IMR-90 (cell line): Measurements from ENCODE around the gene LCN12. TPM values are rescaled to one million over a fixed set of nuclear protein-coding genes. Genes with fewer than 3 reads are reported as not detected.

ENCODE experiments used
- ATAC-seq: fragments of 200-7000 bp; cut with Tn5 transposase; 2 replicates; pipeline ENCODE4 v1.9.1; 2020; ENCODE audit warnings: low read depth, mild to moderate bottlenecking, moderate library complexity
- BruUV-seq: library from RNA; stranded (reverse); fragments of 400-500 nt; replicated peaks from 2 replicates; lab custom pipeline; 2021; lab: Mats Ljungman, UMichigan
- CTCF ChIA-PET: fragments of 300-600 bp; formaldehyde crosslinking; extraction: SDS; loops from one replicate; lab custom pipeline; 2021; ENCODE audit warnings: antibody characterized with exemption; lab: Yijun Ruan, JAX
- POLR2A ChIA-PET: fragments of 300-600 bp; sonication (Branson Sonifier 250); formaldehyde crosslinking; loops from one replicate; lab custom pipeline; 2022; ENCODE audit warnings: antibody characterized with exemption; ENCODE audit not compliant: unreplicated experiment; lab: Charles Lee
- DNase-seq: peaks from one replicate; pipeline ENCODE4 v3.0.0; 2013
- H2AFZ ChIP-seq: replicated peaks from 2 replicates; pipeline ENCODE3; 2013; ENCODE audit warnings: low read length, mild to moderate bottlenecking; ENCODE audit not compliant: poor library complexity
- H2AK5ac ChIP-seq: 2 replicates; pipeline ENCODE4 v1.6.1; 2013; ENCODE audit warnings: low read depth, low read length, inconsistent platforms
- H2AK9ac ChIP-seq: replicated peaks from 2 replicates; pipeline ENCODE3; 2013; ENCODE audit warnings: mild to moderate bottlenecking, low read depth, low read length, moderate library complexity; ENCODE audit not compliant: poor library complexity
- H2BK120ac ChIP-seq: 2 replicates; pipeline ENCODE4 v1.6.1; 2013; ENCODE audit warnings: low read depth, low read length, inconsistent platforms
- H2BK15ac ChIP-seq: 3 replicates; pipeline ENCODE4 v1.6.1; 2013; ENCODE audit warnings: low read depth, low read length, inconsistent platforms
- H2BK20ac ChIP-seq: 2 replicates; pipeline ENCODE4 v1.6.1; 2013; ENCODE audit warnings: low read depth, mild to moderate bottlenecking, inconsistent platforms, low read length, moderate library complexity
- H2BK5ac ChIP-seq: 2 replicates; pipeline ENCODE4 v1.6.1; 2013; ENCODE audit warnings: mild to moderate bottlenecking, low read depth, low read length, inconsistent platforms; ENCODE audit not compliant: poor library complexity, severe bottlenecking
- H3K14ac ChIP-seq: replicated peaks from 2 replicates; pipeline ENCODE4 v1.6.1; 2013; ENCODE audit warnings: low read depth, low read length, inconsistent platforms
- H3K18ac ChIP-seq: 2 replicates; pipeline ENCODE4 v1.6.1; 2013; ENCODE audit warnings: low read depth, low read length, control low read depth
- H3K23ac ChIP-seq: 2 replicates; pipeline ENCODE4 v1.6.1; 2013; ENCODE audit warnings: low read depth, low read length, inconsistent platforms
- H3K27ac ChIP-seq: 2 replicates; pipeline ENCODE4 v1.5.1; 2013; ENCODE audit warnings: mild to moderate bottlenecking, control low read depth, low read length; ENCODE audit not compliant: insufficient read depth
- H3K27me3 ChIP-seq: 2 replicates; pipeline ENCODE4 v1.6.1; 2013; ENCODE audit warnings: low read length; ENCODE audit not compliant: control insufficient read depth, insufficient read depth
- H3K36me3 ChIP-seq: 2 replicates; pipeline ENCODE4 v1.6.1; 2013; ENCODE audit warnings: low read length, mixed read lengths; ENCODE audit not compliant: control insufficient read depth, insufficient read depth
- H3K4ac ChIP-seq: 2 replicates; pipeline ENCODE4 v1.6.1; 2013; ENCODE audit warnings: low read depth, low read length, inconsistent platforms
- H3K4me1 ChIP-seq: 2 replicates; pipeline ENCODE4 v1.6.1; 2013; ENCODE audit warnings: low read length, mixed read lengths; ENCODE audit not compliant: control insufficient read depth, insufficient read depth
- H3K4me2 ChIP-seq: 2 replicates; pipeline ENCODE4 v1.6.1; 2013; ENCODE audit warnings: low read depth, mild to moderate bottlenecking, control low read depth, low read length, moderate library complexity
- H3K4me3 ChIP-seq: 2 replicates; pipeline ENCODE4 v1.5.1; 2013; ENCODE audit warnings: low read depth, mild to moderate bottlenecking, control low read depth, low read length, moderate library complexity; ENCODE audit not compliant: insufficient read depth
- H3K56ac ChIP-seq: 2 replicates; pipeline ENCODE4 v1.6.1; 2013; ENCODE audit warnings: low read length, inconsistent platforms; ENCODE audit not compliant: insufficient read depth; ENCODE audit errors: extremely low read depth
- H3K79me1 ChIP-seq, 2 experiments: 2 replicates each; pipeline ENCODE4 v1.6.1; 2013; ENCODE audit warnings: low read length in 2 of 2, inconsistent platforms in 1 of 2, low read depth in 1 of 2
- H3K9ac ChIP-seq: 2 replicates; pipeline ENCODE4 v1.6.1; 2013; ENCODE audit warnings: low read depth, low read length, control low read depth
- H3K9me1 ChIP-seq: 2 replicates; pipeline ENCODE4 v1.6.1; 2013; ENCODE audit warnings: low read length, inconsistent platforms; ENCODE audit not compliant: insufficient read depth
- H3K9me3 ChIP-seq: 2 replicates; pipeline ENCODE4 v1.6.1; 2013; ENCODE audit warnings: low read length; ENCODE audit not compliant: control insufficient read depth, insufficient read depth
- H4K20me1 ChIP-seq: 2 replicates; pipeline ENCODE4 v1.6.1; 2013; ENCODE audit warnings: low read length, inconsistent platforms; ENCODE audit not compliant: insufficient read depth
- H4K5ac ChIP-seq: 2 replicates; pipeline ENCODE4 v1.6.1; 2013; ENCODE audit warnings: mild to moderate bottlenecking, low read depth, low read length, control low read depth
- H4K8ac ChIP-seq, 2 experiments: 2 replicates each; pipeline ENCODE4 v1.6.1; 2013; ENCODE audit warnings: low read depth in 2 of 2, low read length in 2 of 2, control low read depth in 1 of 2, inconsistent platforms in 1 of 2
- H4K91ac ChIP-seq: 2 replicates; pipeline ENCODE4 v1.6.1; 2013; ENCODE audit warnings: low read depth, low read length, inconsistent platforms; ENCODE audit not compliant: insufficient read depth
- BHLHE40 ChIP-seq: fragments of 150-350 bp; IDR thresholded peaks from 2 replicates; pipeline ENCODE4 v1.6.1; 2016; ENCODE audit warnings: mild to moderate bottlenecking, low read depth, low read length
- CEBPB ChIP-seq: IDR thresholded peaks from 2 replicates; pipeline ENCODE4 v1.6.1; 2012; ENCODE audit warnings: low read depth, low read length, improper control_type of control experiment
- CHD1 ChIP-seq: IDR thresholded peaks from 2 replicates; pipeline ENCODE4 v1.6.1; 2012; ENCODE audit warnings: low read depth, low read length, improper control_type of control experiment
- ELK1 ChIP-seq: fragments of 150-350 bp; IDR thresholded peaks from 2 replicates; pipeline ENCODE4 v1.6.1; 2016; ENCODE audit warnings: low read depth, mild to moderate bottlenecking, low read length, moderate library complexity, borderline replicate concordance
- FOS ChIP-seq: fragments of 150-350 bp; IDR thresholded peaks from 2 replicates; pipeline ENCODE4 v1.6.1; 2016; ENCODE audit warnings: low read depth, low read length
- MAFK ChIP-seq: IDR thresholded peaks from 2 replicates; pipeline ENCODE4 v1.6.1; 2012; ENCODE audit warnings: low read depth, low read length, improper control_type of control experiment
- MAZ ChIP-seq: IDR thresholded peaks from 2 replicates; pipeline ENCODE4 v1.6.1; 2012; ENCODE audit warnings: low read depth, mild to moderate bottlenecking, low read length, improper control_type of control experiment, moderate library complexity, borderline replicate concordance
- MXI1 ChIP-seq: IDR thresholded peaks from 2 replicates; pipeline ENCODE4 v1.6.1; 2012; ENCODE audit warnings: low read depth, mild to moderate bottlenecking, low read length, moderate library complexity, borderline replicate concordance
- NFE2L2 ChIP-seq: fragments of 150-350 bp; IDR thresholded peaks from 2 replicates; pipeline ENCODE4 v1.6.1; 2016; ENCODE audit warnings: low read depth, mild to moderate bottlenecking, low read length
- POLR2A ChIP-seq: IDR thresholded peaks from 2 replicates; pipeline ENCODE4 v1.6.1; 2012; ENCODE audit warnings: mild to moderate bottlenecking, low read depth, low read length
- RAD21 ChIP-seq: IDR thresholded peaks from 2 replicates; pipeline ENCODE4 v1.6.1; 2012; ENCODE audit warnings: low read length, improper control_type of control experiment
- RCOR1 ChIP-seq: IDR thresholded peaks from 2 replicates; pipeline ENCODE4 v1.6.1; 2012; ENCODE audit warnings: mild to moderate bottlenecking, low read length, improper control_type of control experiment; ENCODE audit not compliant: insufficient replicate concordance
- RFX5 ChIP-seq: IDR thresholded peaks from 2 replicates; pipeline ENCODE4 v1.8.0; 2012; ENCODE audit warnings: low read depth, mild to moderate bottlenecking, low read length, moderate library complexity
- SMC3 ChIP-seq: fragments of 150-350 bp; IDR thresholded peaks from 2 replicates; pipeline ENCODE4 v1.6.1; 2016; ENCODE audit warnings: low read depth, mild to moderate bottlenecking, antibody characterized with exemption, low read length, moderate library complexity
- USF2 ChIP-seq: fragments of 150-350 bp; IDR thresholded peaks from 2 replicates; pipeline ENCODE4 v1.6.1; 2017; ENCODE audit warnings: mild to moderate bottlenecking, antibody characterized with exemption, low read length, low read depth
- WGBS, 2 experiments: methylation state at CpG; one replicate each; pipeline versions ENCODE4 v1.1.5 to v1.1.7; 2013; ENCODE audit warnings: missing lambda C conversion rate in 2 of 2; ENCODE audit not compliant: insufficient read length in 1 of 2; ENCODE audit errors: extremely low coverage in 2 of 2; 5-methylcytosine and 5-hydroxymethylcytosine counted together
- dilution Hi-C: fragments of 300-500 bp; cut with HindIII; formaldehyde crosslinking; loops from one replicate; pipeline ENCODE4 v1.14.3; 2018; ENCODE audit warnings: low sequenced_read_pairs; ENCODE audit not compliant: unreplicated experiment
- in situ Hi-C: fragments of 300-500 bp; cut with MboI; formaldehyde crosslinking; loops from 3 replicates; pipeline ENCODE4 v1.14.3; 2019; ENCODE audit warnings: low sequenced_read_pairs, inconsistent platforms, mixed read lengths
- intact Hi-C: fragments of 100-400 bp; cut with micrococcal nuclease; formaldehyde crosslinking; loops from 2 replicates; pipeline ENCODE4 v1.10.0; 2022
- polyA plus RNA-seq, 3 experiments: library from polyadenylated mRNA; depleted of rRNA; stranded (reverse); fragments of >200 nt; gene quantifications; 2 replicates each; pipeline ENCODE4 v1.2.3, GENCODE V29; 2012; ENCODE audit warnings: low replicate concordance in 1 of 3
- total RNA-seq: library from RNA; depleted of rRNA; stranded (reverse); fragments of >200 nt; gene quantifications from 2 replicates; pipeline ENCODE4 v1.2.3, GENCODE V29; 2012
- TF ChIP-seq, protein P1 (sequence below): conservative IDR thresholded peaks from 2 replicates; pipeline ENCODE4 v1.5.1; 2012; ENCODE audit warnings: mild to moderate bottlenecking, low read depth, low read length, improper control_type of control experiment

LCN12 gene
- total and polyA plus RNA-seq, 2 of the 4 experiments (the other 2 are of a cell fraction), result 0.12 TPM; not detected in 1

- WGBS, 2 experiments, result 83% methylated on average over 8 of the region's 26 CpGs; no CpG with 5 or more reads in 1 of the 2 experiments
- dilution Hi-C loops (no loop called here), intact Hi-C loops (no loop called here), in situ Hi-C loops (no loop called here)
- no peak overlapping the region for H4K91ac ChIP-seq
- no peak overlapping the region for H3K14ac ChIP-seq
- no peak overlapping the region for H3K27ac ChIP-seq
- no peaks in the 10 kb centered on the region for H3K9me3 ChIP-seq
- no peak overlapping the region for H2AK9ac ChIP-seq
- no peak overlapping the region for H2BK15ac ChIP-seq
- TF ChIP-seq, protein P1, sequence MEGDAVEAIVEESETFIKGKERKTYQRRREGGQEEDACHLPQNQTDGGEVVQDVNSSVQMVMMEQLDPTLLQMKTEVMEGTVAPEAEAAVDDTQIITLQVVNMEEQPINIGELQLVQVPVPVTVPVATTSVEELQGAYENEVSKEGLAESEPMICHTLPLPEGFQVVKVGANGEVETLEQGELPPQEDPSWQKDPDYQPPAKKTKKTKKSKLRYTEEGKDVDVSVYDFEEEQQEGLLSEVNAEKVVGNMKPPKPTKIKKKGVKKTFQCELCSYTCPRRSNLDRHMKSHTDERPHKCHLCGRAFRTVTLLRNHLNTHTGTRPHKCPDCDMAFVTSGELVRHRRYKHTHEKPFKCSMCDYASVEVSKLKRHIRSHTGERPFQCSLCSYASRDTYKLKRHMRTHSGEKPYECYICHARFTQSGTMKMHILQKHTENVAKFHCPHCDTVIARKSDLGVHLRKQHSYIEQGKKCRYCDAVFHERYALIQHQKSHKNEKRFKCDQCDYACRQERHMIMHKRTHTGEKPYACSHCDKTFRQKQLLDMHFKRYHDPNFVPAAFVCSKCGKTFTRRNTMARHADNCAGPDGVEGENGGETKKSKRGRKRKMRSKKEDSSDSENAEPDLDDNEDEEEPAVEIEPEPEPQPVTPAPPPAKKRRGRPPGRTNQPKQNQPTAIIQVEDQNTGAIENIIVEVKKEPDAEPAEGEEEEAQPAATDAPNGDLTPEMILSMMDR, result no peak
- no peak for TF ChIP-seq RCOR1
- TF ChIP-seq CHD1, result no peak
- TF ChIP-seq MXI1, result no peak
- TF ChIP-seq USF2, result no peak
- no peak for TF ChIP-seq SMC3
- TF ChIP-seq BHLHE40, result no peak
- TF ChIP-seq MAFK, result no peak
- TF ChIP-seq RFX5, result no peak
- TF ChIP-seq ELK1, result no peak
- TF ChIP-seq MAZ, result no peak
- TF ChIP-seq RAD21, result no peak
- no peak for TF ChIP-seq CEBPB
- no peak for TF ChIP-seq POLR2A
- no peak for TF ChIP-seq NFE2L2
- TF ChIP-seq FOS, result no peak
- no peaks in the 10 kb centered on the region for H3K36me3 ChIP-seq
- BruUV-seq, result no TSS peak
- no peak overlapping the region for H4K8ac ChIP-seq
- peaks cover 2% of the 10 kb centered on the region; the same call in 1 of the 2 replicates for H3K9me1 ChIP-seq
- no peak overlapping the region for H2AK5ac ChIP-seq
- POLR2A ChIA-PET, result no interaction called here
- H3K4me1 ChIP-seq, result no peaks in the 10 kb centered on the region
- H3K23ac ChIP-seq, result no peak overlapping the region
- H4K20me1 ChIP-seq, result no peaks in the 10 kb centered on the region
- CTCF ChIA-PET, result interaction anchor here (1.0 kb wide), 1 partner anchor 11 kb away, joined by 3 read pairs; no protein-coding TSS in a partner anchor
- H2BK5ac ChIP-seq, result no peak overlapping the region
- ATAC-seq (no peak), DNase-seq (no peak)
- no peak overlapping the region for H3K56ac ChIP-seq
- no peak overlapping the region for H2BK20ac ChIP-seq
- H3K27me3 ChIP-seq, result peaks cover 20% of the 10 kb centered on the region
- H3K4ac ChIP-seq, result no peak overlapping the region
- no peak overlapping the region for H3K4me2 ChIP-seq
- H3K79me1 ChIP-seq, result no peaks in the 10 kb centered on the region
- no peak overlapping the region for H3K18ac ChIP-seq
- H3K4me3 ChIP-seq, result no peak overlapping the region
- no peak overlapping the region for H2BK120ac ChIP-seq
- no peak overlapping the region for H4K5ac ChIP-seq
- no peak overlapping the region for H2AFZ ChIP-seq
- H3K9ac ChIP-seq, result no peak overlapping the region
Observed at GRCh38 chr9:136964833-136965422, 12.9 kb downstream of the LCN12 start.
